Stimulated activated CD8-positive, alpha-beta memory T cell treated with anti-CD3 and anti-CD28 coated beads, Interleukin-4, amount 100 ng/mL, for 1 hour (primary cell): ENCODE measurements around the gene GPI.

Experiments
- DNase-seq, 2 donors: peaks; one replicate each; pipeline ENCODE4 v3.0.0-alpha.2; 2020; ENCODE audit warnings: low read depth in 2 of 2, low spot score in 1 of 2

Gene GPI

GRCh38 chr19:34341935-34342680 lies 22.9 kb upstream of the GPI start:
- DNase-seq = no peak

- DNase-seq = no peak
Measured at GRCh38 chr19:34343751-34344150, 21.2 kb upstream of the GPI start.

GRCh38 chr19:34345947-34346351 lies 19.0 kb upstream of the GPI start:
- DNase-seq = peak; percentile 36 to 51

- DNase-seq = no peak
Measured at GRCh38 chr19:34347561-34348165, 17.3 kb upstream of the GPI start.

DNA sequence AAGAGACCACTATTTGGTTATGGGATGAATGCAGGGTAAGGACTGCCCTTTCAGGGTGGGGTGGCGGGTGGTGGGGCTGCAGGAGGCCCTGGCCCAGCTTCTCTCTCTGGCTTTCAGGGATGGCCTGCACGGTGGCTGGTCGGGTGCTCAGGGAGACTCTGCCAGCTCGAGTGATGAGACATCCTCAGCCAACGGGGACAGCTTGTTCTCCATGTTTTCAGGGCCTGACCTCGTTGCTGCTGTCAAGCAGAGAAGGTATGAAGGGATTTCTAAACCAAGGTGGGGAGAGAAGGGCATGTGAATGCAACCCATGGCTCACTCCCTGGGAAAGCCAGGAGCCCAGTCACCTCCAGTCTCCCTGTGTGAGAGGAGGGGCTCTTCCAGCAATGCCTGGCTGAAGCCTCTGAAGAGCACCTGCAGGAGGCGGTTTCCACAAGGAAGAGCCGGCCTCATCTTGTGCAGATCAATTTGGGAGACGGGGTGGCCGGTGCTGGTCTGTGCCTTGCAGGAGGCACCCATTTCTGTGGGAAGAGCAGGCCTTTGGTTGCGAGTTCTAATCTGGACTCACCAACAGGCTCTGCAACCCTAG lies 16.0 kb upstream of the GPI start:
- DNase-seq = no peak

DNA sequence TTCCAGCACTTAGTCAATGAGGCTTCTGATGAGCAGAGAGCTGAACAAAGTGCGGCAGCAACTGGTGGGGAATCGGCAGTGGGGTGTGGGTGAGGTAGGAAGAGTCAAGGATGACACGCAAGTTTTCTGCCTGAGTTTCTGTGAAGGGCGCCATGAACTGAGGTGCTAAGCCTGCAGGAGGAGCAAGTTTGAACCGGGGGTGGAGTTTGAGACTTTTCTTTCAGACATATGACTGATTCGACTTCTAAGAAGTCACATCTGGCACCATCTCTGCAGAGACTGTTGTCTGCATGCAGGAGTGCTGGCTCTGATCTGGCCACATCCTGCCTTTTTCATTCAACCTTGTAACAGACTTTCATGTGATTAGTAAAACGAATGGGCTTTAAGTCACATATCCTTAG lies 14.8 kb upstream of the GPI start:
- DNase-seq = peak; percentile 15 to 36

DNA sequence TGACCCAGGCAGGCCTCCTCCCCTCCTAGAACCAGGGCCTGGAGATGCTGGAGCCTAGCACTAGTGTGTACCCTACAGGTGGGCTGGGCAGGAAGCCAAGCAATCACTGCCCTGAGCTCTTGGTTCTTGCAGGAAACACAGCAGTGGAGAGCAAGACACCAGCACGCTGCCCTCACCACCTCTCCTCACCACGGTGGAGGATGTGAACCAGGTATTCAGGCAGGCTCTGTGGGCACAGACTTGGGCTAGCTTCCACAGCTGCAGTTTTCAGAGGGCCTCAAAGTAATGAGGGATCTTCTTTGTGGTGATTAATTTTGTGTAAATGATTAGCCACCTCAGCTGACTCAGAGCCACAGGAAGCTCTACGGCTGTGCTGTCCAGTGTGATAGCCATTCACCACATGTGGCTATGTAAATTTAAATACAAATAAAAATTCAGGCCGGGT lies 13.6 kb upstream of the GPI start:
- DNase-seq = no peak

GRCh38 chr19:34353546-34353945 lies 11.4 kb upstream of the GPI start:
- DNase-seq = no peak

- DNase-seq = no peak
Measured at GRCh38 chr19:34355201-34355600, 9.8 kb upstream of the GPI start.

DNA sequence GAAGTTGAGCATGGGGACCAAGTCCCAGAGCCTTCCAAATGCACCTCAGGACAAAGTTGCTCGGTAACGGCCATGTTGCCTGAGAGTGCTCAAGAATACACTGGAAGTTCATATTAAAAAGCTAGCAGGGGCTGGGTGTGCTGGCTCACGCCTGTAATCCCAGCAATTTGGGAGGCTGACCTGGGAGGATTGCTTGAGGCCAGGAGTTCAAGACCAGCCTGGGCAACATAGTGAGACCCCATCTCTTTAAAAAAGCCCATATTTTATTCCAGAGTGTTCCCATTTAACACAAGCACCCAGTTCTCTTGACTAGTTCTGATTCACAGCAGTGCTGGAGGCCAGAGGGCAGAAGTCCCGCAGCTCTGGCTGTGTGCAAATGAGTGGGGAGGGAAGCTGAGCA lies 8.1 kb upstream of the GPI start:
- DNase-seq = no peak

GRCh38 chr19:34357431-34357830 lies 7.6 kb upstream of the GPI start:
- DNase-seq = no peak

DNA sequence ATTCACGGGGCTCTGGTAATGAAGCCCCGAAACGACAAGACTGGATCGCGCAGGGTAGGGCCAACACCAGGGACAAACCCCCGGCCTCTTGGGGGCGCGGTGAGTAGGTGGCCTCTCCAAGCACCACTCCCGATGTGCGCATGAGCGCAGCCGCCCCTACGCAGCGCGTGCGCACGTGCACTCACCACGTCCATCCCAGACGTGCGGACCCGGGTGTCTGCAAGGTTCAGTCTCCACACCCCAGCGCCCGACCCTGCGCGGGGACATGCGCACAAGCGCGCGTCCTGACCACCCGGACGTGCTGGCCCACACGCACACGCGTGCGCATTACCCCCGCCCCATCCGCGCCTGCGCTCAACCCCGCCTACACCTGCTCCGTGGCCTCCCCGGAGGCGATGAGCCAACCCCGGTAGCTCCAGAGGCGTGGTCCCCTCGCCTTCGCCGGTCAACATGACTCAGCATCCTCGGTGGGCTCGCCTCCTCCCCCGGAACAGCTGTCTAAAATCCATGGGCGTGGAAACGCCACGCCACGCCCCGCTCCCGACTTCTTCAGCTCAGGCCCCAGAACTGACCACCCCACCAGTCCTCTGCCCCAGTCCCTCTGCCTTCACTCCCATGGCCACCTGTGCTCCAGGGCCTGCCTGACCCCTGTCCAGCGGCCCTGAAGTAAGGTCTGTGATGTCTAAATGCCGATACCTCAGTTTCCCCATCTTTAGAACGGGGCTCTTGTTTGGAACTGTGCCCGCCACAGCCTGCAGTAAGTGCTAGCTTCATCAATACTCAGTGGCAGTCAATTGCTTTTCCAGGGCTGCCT lies 5.6 kb upstream of the GPI start:
- DNase-seq = peak; percentile 80 to 89

- DNase-seq = no peak
Measured at GRCh38 chr19:34359954-34360315, 5.1 kb upstream of the GPI start.

- no peak for DNase-seq
Measured at GRCh38 chr19:34360354-34360909, 4.6 kb upstream of the GPI start.

GRCh38 chr19:34362679-34363069 lies 2.3 kb upstream of the GPI start:
- DNase-seq = no peak

GRCh38 chr19:34363094-34363493 lies 1.9 kb upstream of the GPI start:
- DNase-seq = no peak

- DNase-seq = no peak
Measured at GRCh38 chr19:34363930-34364329, 1.1 kb upstream of the GPI start.

DNA sequence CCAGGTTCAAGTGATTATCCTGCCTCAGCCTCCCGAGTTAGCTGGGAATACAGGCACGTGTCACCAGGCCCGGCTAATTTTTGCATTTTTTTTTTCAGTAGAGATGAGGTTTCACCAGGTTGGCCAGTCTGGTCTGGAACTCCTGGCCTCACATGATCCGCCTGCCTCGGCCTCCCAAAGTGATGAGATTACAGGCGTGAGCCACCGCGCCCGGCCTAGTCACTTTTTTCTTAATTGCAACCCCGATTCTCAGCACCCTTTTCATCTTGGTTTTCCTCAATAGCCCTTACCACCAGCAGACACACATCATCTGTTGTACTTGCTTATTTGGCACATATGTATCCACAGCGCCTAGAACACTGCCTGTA lies 550 bp upstream of the GPI start:
- no peak for DNase-seq

- no peak for DNase-seq
Measured at GRCh38 chr19:34365463-34366401, 736 bp downstream of the GPI start.
